AG09309 (cell line): ENCODE data around the gene FLOT2.

Source experiments
- DNase-seq: peaks from one replicate; pipeline ENCODE4 v3.0.0-alpha.2; 2010; ENCODE audit warnings: low read depth
- H3K4me3 ChIP-seq: 2 replicates; pipeline ENCODE4 v1.5.1; 2011; ENCODE audit warnings: mild to moderate bottlenecking, low read depth, low read length, moderate library complexity; ENCODE audit not compliant: control insufficient read depth
- CTCF ChIP-seq: IDR thresholded peaks from 2 replicates; pipeline ENCODE4 v1.5.1; 2011; ENCODE audit warnings: mild to moderate bottlenecking, low read depth, low read length, inconsistent platforms; ENCODE audit not compliant: insufficient read depth, control insufficient read depth; ENCODE audit errors: missing control alignments

The FLOT2 gene

GRCh38 chr17:28917029-28917428 is 19.5 kb upstream of the FLOT2 start:
- no peak overlapping the region for H3K4me3 ChIP-seq
- TF ChIP-seq CTCF, result no peak
- DNase-seq, result no peak

GRCh38 chr17:28916302-28916934 is 18.9 kb upstream of the FLOT2 start:
- no peak for DNase-seq
- H3K4me3 ChIP-seq, result no peak overlapping the region
- peak; percentile 50 for TF ChIP-seq CTCF

GRCh38 chr17:28912938-28913333 is 15.4 kb upstream of the FLOT2 start:
- no peak overlapping the region for H3K4me3 ChIP-seq
- no peak for TF ChIP-seq CTCF
- DNase-seq, result no peak

DNA sequence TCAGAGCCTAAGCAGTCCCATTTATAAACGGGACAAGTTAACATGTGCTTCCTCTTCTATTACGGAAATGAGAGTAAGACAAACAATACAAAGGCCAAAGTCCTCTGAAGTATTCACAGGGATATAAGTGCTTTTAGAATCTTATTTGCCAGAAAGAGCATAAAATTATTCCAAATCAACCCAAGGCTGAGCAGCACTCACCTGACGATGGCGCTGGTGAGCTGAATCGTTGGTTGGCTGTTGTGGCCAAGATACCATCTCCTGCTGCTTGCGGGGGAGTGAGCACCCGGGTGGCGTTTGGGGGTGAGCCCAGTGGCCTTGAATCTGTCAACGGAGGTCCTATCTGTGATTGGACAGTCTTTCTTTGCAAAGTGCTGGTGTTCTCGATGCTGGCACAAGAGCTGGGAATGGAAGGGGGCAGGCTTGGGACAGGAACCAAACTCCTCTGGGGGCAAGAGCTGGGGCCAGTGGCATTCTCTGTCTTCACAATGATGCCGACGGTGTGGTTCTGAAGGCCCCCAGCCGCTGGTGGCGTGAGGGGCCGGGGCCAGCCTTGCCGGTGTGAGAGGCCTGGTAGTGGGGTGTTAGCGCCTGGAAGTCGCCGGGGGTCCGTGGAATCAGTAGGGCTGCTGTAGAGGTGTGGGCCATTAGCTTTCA is 14.9 kb upstream of the FLOT2 start:
- no peak for DNase-seq
- TF ChIP-seq CTCF, result peak; percentile 35
- no peak overlapping the region for H3K4me3 ChIP-seq

DNA sequence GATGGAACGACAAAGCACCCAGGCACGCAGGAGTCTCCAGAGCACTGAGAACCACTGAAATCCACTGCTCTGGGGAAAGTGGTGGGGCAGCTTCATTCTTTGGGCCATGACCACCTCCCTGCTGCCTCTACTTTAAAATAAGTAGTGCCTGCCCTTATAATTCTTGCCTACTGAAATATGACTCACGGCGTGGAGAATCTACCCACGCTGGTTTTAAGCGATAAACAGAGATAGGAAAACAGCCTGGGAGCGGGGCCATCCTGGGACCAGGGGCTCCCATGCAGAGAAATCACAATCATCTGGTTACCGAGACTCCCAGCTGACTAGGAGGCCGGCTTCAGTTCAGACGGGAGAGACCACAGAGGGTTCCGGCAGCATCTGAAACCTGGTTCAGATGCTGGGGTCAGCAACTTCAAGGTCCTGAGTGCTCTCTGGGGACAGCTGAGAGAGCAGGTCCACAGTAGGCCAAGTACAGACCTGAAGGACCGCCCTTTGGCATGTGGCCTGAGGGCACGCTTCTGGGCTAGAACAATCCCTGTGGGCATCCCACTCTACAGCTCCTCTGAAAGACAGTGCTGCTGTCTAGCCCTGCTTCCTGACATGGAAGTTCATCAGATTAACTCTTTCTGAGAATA is 14.0 kb upstream of the FLOT2 start:
- DNase-seq, result no peak
- no peak for TF ChIP-seq CTCF
- no peak overlapping the region for H3K4me3 ChIP-seq

- DNase-seq, result no peak
- TF ChIP-seq CTCF, result no peak
- H3K4me3 ChIP-seq, result no peak overlapping the region
Measured at GRCh38 chr17:28910534-28910933, 13.0 kb upstream of the FLOT2 start.
